CD4-positive, alpha-beta T cell (primary cell): ENCODE measurements around the gene UNC119. TPM values are rescaled to one million over a fixed set of nuclear protein-coding genes. Genes with fewer than 3 reads are reported as not detected.
A peak's percentile ranks its signal among the peaks of the same experiment; 100 is the strongest.

Source experiments
- ATAC-seq: fragments of 200-7000 bp; cut with Tn5 transposase; one replicate; pipeline ENCODE4 v1.10.0; 2022; ENCODE audit warnings: mild to moderate bottlenecking; ENCODE audit not compliant: poor library complexity
- CTCF ChIA-PET: fragments of 350-600 bp; sonication (Branson Sonifier 250); formaldehyde crosslinking; loops from one replicate; lab custom pipeline; 2021; ENCODE audit warnings: antibody characterized with exemption, inconsistent platforms; lab: Charles Lee
- POLR2A ChIA-PET: fragments of 350-600 bp; sonication (Branson Sonifier 250); formaldehyde crosslinking; loops from one replicate; lab custom pipeline; 2021; ENCODE audit warnings: antibody characterized with exemption, inconsistent platforms; lab: Charles Lee
- DNase-seq, 14 experiments: peaks; one replicate each; pipeline ENCODE4 v3.0.0-alpha.2; 2013 to 2020; ENCODE audit warnings: mixed read lengths in 2 of 14
- H3K27ac ChIP-seq, 2 donors: one replicate each; pipeline versions ENCODE4 v1.5.1 to v1.7.0; 2013; ENCODE audit warnings: low read length in 2 of 2, low read depth in 1 of 2, mild to moderate bottlenecking in 1 of 2
- H3K27me3 ChIP-seq, 2 experiments: 1 replicate in 1 of 2; 2 replicates in 1 of 2; pipeline versions ENCODE4 v1.6.1 to v1.7.0; 2013; ENCODE audit warnings: low read length in 2 of 2, control low read depth in 1 of 2, mild to moderate bottlenecking in 1 of 2, moderate library complexity in 1 of 2; ENCODE audit not compliant: insufficient read depth in 2 of 2, control insufficient read depth in 1 of 2
- H3K36me3 ChIP-seq: one replicate; pipeline ENCODE4 v1.6.1; 2013; ENCODE audit warnings: low read length, control low read depth; ENCODE audit not compliant: insufficient read depth
- H3K4me1 ChIP-seq: one replicate; pipeline ENCODE4 v1.6.1; 2013; ENCODE audit warnings: low read length, control low read depth; ENCODE audit not compliant: insufficient read depth
- H3K4me3 ChIP-seq: one replicate; pipeline ENCODE4 v1.5.1; 2013; ENCODE audit warnings: mild to moderate bottlenecking, low read length, moderate library complexity
- H3K9me3 ChIP-seq, 2 experiments: 1 replicate in 1 of 2; 2 replicates in 1 of 2; pipeline versions ENCODE4 v1.6.1 to v1.7.0; 2013; ENCODE audit warnings: low read length in 2 of 2, mild to moderate bottlenecking in 2 of 2, control low read depth in 1 of 2, moderate library complexity in 1 of 2; ENCODE audit not compliant: control insufficient read depth in 1 of 2, insufficient read depth in 1 of 2
- H3K27ac Mint-ChIP-seq: one replicate; pipeline ENCODE4 v1.8.0; 2020; ENCODE audit warnings: mixed read lengths
- H3K27me3 Mint-ChIP-seq: one replicate; pipeline ENCODE4 v1.8.0; 2021; ENCODE audit warnings: mixed read lengths
- H3K36me3 Mint-ChIP-seq: one replicate; pipeline ENCODE4 v1.8.0; 2021; ENCODE audit warnings: low read depth, mixed read lengths
- H3K4me1 Mint-ChIP-seq: one replicate; pipeline ENCODE4 v1.8.0; 2021; ENCODE audit warnings: low read depth, mixed read lengths
- H3K4me3 Mint-ChIP-seq: one replicate; pipeline ENCODE4 v1.8.0; 2020; ENCODE audit warnings: mild to moderate bottlenecking, mixed read lengths
- H3K9me3 Mint-ChIP-seq: one replicate; pipeline ENCODE4 v1.8.0; 2020; ENCODE audit warnings: mixed read lengths
- CTCF ChIP-seq: fragments of 200-600 bp; IDR thresholded peaks from one replicate; pipeline ENCODE4 v1.8.0; 2022; ENCODE audit warnings: antibody characterized with exemption, mild to moderate bottlenecking
- intact Hi-C, 2 experiments: fragments of 100-400 bp; cut with DNase I in 1 of 2; cut with micrococcal nuclease in 1 of 2; formaldehyde crosslinking; loops; one replicate each; pipeline versions ENCODE4 v1.15.1 to v1.9.0; 2023 to 2025; cut with DNase I, micrococcal nuclease
- total RNA-seq, 174 experiments: library from RNA in 2 of 174; stranded (reverse) in 2 of 174; gene quantifications; one replicate each; pipeline ENCODE4 v1.2.3 and lab custom pipeline; 2021 to 2026

UNC119 gene
- total RNA-seq, 2 experiments from 2014 or later: 77.1 to 83.9 TPM

GRCh38 chr17:28550858-28551257 is 1.6 kb downstream of the UNC119 start:
- H3K27ac Mint-ChIP-seq: peak overlapping the region; percentile 93
- H3K36me3 ChIP-seq: peaks cover 44% of the 10 kb centered on the region
- H3K36me3 Mint-ChIP-seq: peaks cover 44% of the 10 kb centered on the region
- peaks cover 59% of the 10 kb centered on the region for H3K4me1 ChIP-seq
- H3K4me3 ChIP-seq: no peak overlapping the region
- peak overlapping the region; percentile 94 for H3K4me3 Mint-ChIP-seq
- TF ChIP-seq CTCF: no peak
- intact Hi-C loops: loop anchor here in 1 of 2 experiments (1.0 kb wide), 1 partner anchor 48 kb away; the partner anchor contains the start of gene SPAG5
- no peaks in the 10 kb centered on the region for H3K9me3 ChIP-seq
- ATAC-seq (no peak), DNase-seq (peak in 1 of 14 experiments; percentile 19)
- no peaks in the 10 kb centered on the region for H3K9me3 Mint-ChIP-seq
- H3K27me3 Mint-ChIP-seq: no peaks in the 10 kb centered on the region
- ChIA-PET CTCF (no interaction called here), POLR2A (interaction anchor here (0.8 to 7.4 kb wide), 5 partner anchors 21 to 161 kb away, joined by 3 to 63 read pairs (median 5); partner anchors contain the start of genes ALDOC, BLTP2, PIGS and PROCA1)
- H3K27me3 ChIP-seq: no peaks in the 10 kb centered on the region
- H3K4me1 Mint-ChIP-seq: peaks cover 55% of the 10 kb centered on the region
- H3K27ac ChIP-seq: peak overlapping the region; percentile 76 to 94

GRCh38 chr17:28549236-28550132 is 2.9 kb downstream of the UNC119 start:
- POLR2A ChIA-PET: interaction anchor here (0.6 to 7.4 kb wide), 6 partner anchors 16 to 162 kb away, joined by 3 to 63 read pairs (median 5); partner anchors contain the start of genes ALDOC, PIGS, PROCA1 and SPAG5
- no peaks in the 10 kb centered on the region for H3K9me3 ChIP-seq
- intact Hi-C loops: loop anchor here (1.0 to 10.0 kb wide), 7 partner anchors 21 to 165 kb away; partner anchors contain the start of genes SPAG5 (in 2 of the 2), PIGS (in 1 of the 2) and RSKR (in 1 of the 2)
- Mint-ChIP-seq H3K27ac (peak overlapping the region; percentile 93), H3K4me3 (peak overlapping the region; percentile 76), H3K9me3 (no peaks in the 10 kb centered on the region), H3K4me1 (peaks cover 55% of the 10 kb centered on the region), H3K36me3 (peaks cover 31% of the 10 kb centered on the region), H3K27me3 (no peaks in the 10 kb centered on the region)
- peak overlapping the region; percentile 76 to 94 for H3K27ac ChIP-seq
- H3K4me1 ChIP-seq: peaks cover 59% of the 10 kb centered on the region
- TF ChIP-seq CTCF: no peak
- DNase-seq: peak; percentile 25 to 92 (median 55)
- peak; percentile 83 for ATAC-seq
- no peak overlapping the region for H3K4me3 ChIP-seq
- CTCF ChIA-PET: interaction anchor here (0.9 to 1.3 kb wide), 4 partner anchors 22 to 50 kb away, joined by 3 to 4 read pairs (median 4); partner anchors contain the start of genes ALDOC and PIGS
- peaks cover 31% of the 10 kb centered on the region for H3K36me3 ChIP-seq
- no peaks in the 10 kb centered on the region for H3K27me3 ChIP-seq

- Mint-ChIP-seq H3K36me3 (peaks cover 22% of the 10 kb centered on the region), H3K27me3 (no peaks in the 10 kb centered on the region), H3K27ac (peak overlapping the region; percentile 93), H3K4me1 (peaks cover 55% of the 10 kb centered on the region), H3K4me3 (peak overlapping the region; percentile 76), H3K9me3 (no peaks in the 10 kb centered on the region)
- H3K4me1 ChIP-seq: peaks cover 58% of the 10 kb centered on the region
- intact Hi-C loops: loop anchor here (2.0 to 10.0 kb wide), 6 partner anchors 22 to 164 kb away; partner anchors contain the start of genes PIGS (in 1 of the 2), RSKR (in 1 of the 2) and SPAG5 (in 1 of the 2)
- CTCF ChIA-PET: interaction anchor here (0.6 to 1.4 kb wide), 4 partner anchors 28 to 97 kb away, joined by 3 to 4 read pairs (median 4); partner anchors contain the start of genes ALDOC and BLTP2
- DNase-seq (no peak), ATAC-seq (no peak)
- H3K9me3 ChIP-seq: no peaks in the 10 kb centered on the region
- POLR2A ChIA-PET: interaction anchor here (0.9 to 7.4 kb wide), 4 partner anchors 17 to 51 kb away, joined by 3 to 63 read pairs (median 10); partner anchors contain the start of genes ALDOC, PIGS and SPAG5
- H3K36me3 ChIP-seq: peaks cover 22% of the 10 kb centered on the region
- H3K27ac ChIP-seq: peak overlapping the region; percentile 76 to 94
- H3K27me3 ChIP-seq: no peaks in the 10 kb centered on the region
- H3K4me3 ChIP-seq: no peak overlapping the region
- TF ChIP-seq CTCF: peak; percentile 14
These were observed 3.9 kb downstream of the UNC119 start for GRCh38 chr17:28548417-28549130.
